Femur (tissue), 1 donor: ENCODE data around the gene SYNGR1.
"Not testable (repeated sequence)": the region's sequence is repeated elsewhere in the genome, so short reads cannot be mapped to it uniquely, and the experiment has no call there.

ENCODE experiments used
- DNase-seq: peaks from one replicate; pipeline ENCODE4 v3.0.0-alpha.2; 2017

The SYNGR1 gene

DNA sequence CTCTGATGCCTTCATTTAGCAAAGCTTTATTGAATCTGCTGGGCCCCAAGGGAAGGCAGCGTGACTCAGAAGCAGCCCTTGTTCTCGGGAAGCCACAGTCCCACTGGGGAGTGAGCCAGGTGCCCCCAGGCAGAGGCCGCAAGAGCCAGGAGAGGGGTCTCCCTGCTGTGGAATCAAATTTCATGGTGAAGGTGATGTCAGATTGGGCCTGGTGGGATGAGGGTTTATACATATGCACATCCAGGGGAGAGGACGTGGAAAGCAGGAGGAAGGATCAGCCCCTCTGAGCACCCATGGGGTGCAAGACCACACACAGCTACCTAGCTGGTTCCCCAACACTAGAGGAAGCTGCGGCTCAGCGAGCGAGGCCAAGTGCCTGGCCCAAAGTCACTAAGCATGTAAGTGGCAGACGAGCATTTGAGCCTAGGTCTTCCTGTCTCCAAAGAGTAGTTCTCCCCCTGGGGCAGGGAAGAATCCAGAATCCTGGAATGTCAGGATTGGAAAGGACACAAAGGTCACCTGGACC lies 2.0 kb downstream of the SYNGR1 start:
- DNase-seq, result peak; percentile 25

DNA sequence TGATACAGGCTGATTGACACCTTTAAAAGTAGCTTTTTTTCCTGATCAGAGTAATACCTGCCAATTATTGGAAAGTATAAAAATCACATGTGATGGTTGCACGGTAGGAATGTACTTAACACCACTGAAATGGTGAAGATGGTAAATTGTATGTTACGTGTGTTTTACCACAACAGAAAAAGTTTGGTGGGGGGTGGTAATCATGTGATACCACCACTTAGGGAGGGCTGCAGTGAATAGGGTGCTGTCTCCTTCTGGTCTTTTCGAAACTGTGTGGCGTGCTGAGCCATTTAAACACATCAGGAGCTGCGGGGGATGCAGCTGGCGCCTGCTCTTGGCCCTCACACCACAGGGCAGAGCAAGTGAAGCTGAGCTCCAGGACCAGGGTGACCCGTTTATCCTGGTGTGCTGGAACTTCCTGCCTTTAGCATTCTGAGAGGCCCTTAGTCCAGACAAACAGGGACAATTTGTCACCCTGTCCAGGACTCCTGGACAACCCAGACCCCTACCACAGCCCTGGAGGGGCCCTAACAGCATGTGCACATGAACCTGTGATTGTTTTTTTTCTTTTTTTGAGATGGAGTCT lies 2.6 kb downstream of the SYNGR1 start:
- DNase-seq, result no peak

DNA sequence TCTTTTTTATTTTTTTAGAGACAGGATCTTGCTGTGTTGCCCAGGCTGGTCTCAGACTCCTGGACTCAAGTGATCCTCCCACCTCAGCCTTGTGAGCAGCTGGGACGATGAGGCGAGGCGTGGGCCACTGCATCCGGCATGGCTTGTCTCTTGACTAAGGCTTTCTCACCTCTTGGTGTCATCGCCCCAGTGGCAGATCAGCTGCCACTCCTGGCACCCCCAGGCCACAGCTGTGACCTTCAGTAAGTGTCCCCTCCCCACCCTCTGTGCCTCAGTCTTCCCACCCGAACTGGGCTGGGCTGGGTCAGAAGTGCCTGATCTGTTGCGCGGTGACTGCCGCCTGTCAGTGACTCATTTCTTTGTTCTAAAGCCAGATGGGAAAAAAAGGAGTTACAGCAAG lies 3.6 kb downstream of the SYNGR1 start:
- DNase-seq, result no peak

DNA sequence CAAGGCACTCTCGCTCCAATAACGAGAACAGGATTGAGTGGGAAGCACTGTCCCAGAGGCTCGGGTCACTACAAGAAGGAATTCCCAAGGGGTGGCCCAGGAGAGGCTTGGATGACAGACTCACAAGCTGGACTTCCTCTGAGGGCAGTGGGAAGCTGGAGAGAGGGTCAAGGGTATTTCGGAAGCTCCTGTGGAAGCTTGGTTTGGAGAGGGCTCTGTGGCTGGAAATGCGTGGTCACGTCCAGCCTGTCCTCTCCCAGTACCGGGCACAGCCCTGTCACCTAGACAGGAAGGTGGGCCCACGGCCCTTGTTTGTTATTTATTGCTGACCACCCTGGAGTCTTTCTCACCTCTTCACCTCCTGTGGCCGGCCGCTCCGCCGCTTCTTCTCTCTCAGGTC lies 5.3 kb downstream of the SYNGR1 start:
- DNase-seq, result no peak

DNA sequence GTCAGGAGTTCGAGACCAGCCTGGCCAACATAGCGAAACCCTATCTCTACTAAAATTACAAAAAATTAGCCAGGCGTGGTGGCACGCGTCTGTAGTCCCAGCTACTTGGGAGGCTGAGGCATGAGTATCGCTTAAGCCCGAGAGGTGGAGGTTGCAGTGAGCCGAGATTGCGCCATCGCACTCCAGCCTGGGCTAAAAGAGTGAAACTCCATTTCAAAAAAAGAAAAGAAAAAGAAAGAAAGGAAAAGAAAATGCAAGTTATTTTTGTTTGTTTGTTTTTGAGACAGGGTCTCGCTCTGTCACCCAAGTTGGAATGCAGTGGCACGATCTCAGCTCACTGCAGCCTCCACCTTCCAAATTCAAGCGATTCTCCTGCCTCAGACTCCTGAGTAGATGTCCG lies 6.0 kb downstream of the SYNGR1 start:
- DNase-seq, result not testable (repeated sequence)

DNA sequence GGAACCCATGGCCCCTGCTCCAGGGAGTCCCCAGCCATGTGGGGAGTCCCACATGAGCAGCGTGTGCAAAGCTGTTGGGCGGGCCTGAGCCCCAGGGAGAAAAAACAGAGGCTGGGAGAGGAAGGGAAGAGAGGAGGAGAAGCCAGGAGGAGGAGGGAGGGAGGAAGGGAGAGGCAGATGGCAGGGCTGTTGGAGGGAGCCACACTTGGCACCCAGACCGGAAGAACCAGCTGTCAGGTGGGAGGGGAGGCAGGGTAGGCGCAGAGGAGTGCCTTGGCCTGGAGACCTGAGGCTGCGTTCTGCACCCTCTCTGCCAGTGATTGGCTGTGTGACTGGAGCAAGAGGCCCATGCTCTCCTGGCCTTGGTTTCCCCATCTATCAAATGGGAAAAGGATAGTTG lies 6.7 kb downstream of the SYNGR1 start:
- DNase-seq, result no peak

DNA sequence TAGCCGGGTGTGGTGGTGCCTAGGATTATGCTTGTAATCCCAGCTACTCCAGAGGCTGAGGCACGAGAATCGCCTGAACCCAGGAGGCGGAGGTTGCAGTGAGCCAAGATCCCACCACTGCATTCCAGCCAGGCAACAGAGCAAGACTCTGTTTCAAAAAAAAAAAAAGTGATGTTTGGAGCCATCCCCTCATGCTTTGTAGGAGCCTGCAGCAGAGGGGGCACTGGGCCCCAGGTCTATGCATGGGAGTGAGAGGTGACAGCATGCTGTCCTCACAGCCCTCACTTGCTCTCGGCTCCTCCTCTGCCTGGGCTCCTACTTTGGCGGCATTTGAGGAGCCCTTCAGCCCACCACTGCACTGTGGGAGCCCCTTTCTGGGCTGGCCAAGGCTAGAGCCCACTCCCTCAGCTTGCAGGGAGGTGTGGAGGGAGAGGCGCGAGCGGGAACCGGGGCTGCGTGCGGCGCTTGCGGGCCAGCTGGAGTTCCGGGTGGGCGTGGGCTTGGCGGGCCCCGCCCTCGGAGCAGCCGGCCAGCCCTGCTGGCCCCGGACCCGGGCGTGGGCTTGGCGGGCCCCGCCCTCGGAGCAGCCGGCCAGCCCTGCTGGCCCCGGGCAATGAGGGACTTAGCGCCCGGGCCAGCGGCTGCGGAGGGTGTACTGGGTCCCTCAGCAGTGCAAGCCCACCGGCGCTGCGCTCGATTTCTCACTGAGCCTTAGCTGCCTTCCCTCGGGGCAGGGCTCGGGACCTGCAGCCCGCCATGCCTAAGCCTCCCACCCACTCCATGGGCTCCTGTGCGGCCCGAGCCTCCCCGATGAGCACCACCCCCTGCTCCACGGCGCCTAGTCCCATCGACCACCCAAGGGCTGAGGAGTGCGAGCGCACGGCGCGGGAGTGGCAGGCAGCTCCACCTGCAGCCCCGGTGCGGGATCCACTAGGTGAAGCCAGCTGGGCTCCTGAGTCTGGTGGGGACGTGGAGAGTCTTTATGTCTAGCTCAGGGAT lies 7.6 kb downstream of the SYNGR1 start:
- DNase-seq, result not testable (repeated sequence)

DNA sequence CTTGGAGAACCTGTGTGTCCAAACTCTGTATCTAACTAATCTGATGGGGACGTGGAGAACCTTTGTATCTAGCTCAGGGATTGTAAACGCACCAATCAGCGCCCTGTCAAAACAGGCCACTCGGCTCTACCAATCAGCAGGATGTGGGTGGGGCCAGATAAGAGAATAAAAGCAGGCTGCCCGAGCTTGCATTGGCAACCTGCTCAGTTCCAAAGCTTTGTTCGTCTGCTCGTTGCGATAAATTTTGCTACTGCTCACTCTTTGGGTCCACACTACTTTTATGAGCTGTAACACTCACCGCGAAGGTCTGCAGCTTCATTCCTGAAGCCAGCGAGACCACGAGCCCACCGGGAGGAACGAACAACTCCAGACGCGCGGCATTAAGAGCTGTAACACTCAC lies 8.4 kb downstream of the SYNGR1 start:
- DNase-seq, result not testable (repeated sequence)

DNA sequence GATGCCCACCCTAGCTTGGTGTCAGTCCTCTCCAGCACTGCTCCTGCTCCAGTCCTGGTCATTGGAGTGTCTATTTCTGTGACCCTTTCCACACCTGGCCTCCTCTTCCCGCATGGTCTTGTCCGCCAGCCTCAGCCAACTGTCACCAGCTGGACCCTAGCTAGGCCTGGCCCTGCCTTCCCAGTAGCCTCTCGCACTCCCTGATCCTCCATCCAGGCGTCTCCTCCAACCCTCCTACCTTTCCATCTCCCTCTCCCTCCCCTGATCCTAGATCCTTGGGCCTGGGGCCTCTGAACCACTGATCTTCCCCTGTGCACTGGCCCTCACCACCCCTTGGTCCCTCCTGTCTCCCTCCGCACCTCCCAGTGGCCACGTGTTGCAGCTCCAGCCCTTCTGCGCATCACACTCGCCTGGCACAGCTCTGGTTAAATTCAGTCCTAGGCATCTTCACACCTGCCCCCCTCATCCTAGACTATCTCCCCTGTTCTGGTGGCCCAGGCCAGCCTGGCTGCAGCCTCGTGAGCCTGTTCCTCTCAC lies 9.9 kb downstream of the SYNGR1 start:
- DNase-seq, result no peak

DNA sequence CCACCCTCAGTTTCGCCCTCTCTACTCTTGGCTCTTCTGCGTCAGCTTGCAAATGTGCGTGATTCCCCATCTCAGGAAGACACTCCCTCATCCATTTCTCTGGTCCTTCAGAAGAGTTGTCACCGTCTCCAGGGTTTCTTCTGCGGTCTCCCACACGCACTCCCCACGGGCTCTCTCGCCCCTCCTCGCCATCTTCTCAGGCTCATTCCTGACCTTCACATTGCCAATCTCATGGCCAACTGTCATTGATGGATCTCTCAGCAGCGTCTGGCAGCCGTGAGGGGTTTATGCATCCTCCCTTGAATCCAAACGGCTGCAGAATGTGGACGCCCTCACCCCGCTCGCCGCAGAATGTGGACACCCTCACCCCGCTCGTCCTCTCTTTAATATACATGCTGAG lies 10.5 kb downstream of the SYNGR1 start:
- no peak for DNase-seq

DNA sequence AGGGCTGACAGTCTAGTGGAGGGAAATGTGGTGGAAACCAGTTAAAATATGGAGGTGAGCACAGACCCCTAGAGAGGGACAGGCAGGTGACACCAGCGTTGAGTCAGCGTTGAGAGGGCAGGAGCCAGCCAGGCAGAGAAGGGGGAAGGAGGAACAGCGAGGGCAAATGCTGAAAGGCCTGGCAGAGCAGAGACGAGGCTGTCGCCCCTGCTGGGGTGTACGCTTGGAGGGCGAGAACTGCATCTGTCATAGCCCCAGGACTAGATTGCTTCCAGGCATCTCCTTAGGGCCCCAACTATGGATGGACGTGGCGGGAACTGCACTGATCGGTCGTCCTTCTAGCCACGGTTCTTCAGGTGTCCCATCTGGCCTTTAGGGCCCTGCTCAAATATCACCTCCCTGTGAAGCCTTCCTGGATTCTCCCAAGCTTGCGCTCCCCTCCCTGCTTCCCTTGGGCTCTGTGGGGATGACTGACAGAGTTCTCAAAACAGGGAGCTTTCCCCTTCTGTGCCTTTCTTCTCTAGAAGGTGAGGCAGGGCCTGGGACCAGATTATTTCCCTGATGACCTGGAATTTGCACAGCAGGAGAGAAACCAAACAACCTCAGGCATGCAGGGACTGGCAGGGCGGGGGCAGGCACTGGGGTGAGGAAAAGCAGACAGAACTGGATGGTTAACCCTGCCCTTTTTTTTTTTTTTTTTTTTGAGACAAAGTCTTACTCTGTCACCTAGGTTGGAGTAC lies 11.1 kb downstream of the SYNGR1 start:
- no peak for DNase-seq

DNA sequence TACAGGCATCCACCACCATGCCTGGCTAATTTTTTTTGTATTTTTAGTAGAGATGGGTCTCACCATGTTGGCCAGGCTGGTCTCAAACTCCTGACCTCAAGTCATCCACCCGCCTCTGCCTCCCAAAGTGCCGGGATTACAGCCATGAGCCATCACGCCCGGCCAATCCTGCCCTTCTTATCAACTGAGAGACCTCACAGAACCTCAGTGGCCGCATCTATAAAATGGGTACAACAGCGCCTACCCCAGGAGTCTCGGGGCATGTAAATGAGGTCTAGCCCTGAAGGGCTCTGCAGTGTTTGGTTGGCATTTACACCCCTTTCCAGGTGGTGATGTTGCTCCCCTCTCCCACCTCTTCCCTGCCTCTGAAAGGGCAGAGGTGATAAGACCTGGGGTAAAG lies 11.7 kb downstream of the SYNGR1 start:
- no peak for DNase-seq

DNA sequence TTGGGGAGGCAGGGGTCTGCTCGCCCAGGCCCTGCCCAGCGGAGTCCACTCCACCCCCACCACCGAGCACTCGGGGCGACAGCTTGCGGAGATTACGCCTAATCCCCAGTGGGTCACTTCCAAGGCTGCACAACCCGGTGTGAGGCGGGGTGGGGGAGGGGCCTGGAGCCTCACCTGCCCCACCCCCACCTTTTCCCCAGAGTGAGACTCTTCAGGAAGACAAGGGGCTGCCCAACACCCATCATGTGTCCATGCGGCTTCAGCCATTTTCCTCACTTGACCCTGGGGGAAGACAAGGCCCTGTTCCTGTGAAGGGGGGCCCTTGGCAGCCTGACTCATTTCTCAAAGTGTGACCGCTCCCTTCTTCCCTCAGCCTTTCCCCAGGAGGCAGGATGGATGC lies 12.5 kb downstream of the SYNGR1 start:
- DNase-seq, result peak; percentile 14

DNA sequence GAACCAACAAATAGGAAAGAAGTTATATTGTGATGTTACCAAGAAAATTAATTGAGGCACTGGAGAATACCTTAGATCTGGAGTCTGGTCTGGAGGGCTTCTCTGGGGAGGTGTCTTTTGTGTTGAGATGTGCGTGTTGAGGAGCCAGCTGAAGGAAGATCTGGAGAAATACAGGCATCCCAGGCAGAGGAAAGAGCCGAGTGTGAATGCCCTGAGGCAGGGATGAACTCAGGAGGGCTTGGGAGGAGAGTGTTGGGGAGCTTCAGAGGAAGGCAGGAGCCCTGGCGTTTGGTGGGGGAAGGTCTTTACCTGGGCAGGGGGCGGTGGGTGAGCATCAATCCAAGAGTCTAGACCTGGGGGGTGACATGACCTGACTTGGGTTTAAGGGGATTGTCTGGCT lies 13.1 kb downstream of the SYNGR1 start:
- no peak for DNase-seq

DNA sequence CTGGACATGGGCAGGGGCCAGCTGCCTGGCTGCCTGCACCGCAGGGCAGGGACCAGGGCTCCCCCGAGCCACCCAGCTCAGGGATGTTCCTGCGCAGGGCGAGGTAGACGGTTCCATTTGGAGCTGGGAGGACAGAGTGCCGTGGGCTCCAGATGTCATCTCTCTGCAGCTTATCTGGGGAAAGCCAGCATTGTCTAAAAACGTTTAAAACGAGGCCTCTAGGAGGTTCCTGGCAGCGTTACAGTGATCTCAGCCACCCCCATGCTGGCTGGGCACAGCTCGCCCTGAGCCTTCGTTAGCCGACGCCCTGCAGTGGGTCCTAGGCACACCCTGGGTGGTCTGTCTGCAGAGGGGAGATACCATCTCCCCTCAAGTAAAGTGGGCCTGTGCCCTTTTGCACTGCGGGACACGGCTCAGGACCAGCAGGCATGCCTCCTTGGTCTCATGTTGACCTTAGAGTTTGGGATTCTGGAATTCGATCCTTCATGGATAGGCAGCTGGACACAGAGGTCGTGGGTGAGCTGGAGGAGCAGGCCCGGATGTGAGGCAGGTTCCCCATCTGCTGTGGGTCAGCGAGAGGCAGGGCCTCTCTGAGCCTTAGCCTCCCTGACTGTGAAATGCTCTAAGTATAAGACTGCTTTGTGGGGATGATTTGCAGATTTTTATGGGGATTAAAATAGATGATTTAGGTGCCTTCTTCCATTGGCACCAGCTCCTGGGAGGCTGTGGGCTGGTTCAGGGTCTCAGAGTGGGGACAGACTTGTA lies 14.1 kb downstream of the SYNGR1 start:
- no peak for DNase-seq

DNA sequence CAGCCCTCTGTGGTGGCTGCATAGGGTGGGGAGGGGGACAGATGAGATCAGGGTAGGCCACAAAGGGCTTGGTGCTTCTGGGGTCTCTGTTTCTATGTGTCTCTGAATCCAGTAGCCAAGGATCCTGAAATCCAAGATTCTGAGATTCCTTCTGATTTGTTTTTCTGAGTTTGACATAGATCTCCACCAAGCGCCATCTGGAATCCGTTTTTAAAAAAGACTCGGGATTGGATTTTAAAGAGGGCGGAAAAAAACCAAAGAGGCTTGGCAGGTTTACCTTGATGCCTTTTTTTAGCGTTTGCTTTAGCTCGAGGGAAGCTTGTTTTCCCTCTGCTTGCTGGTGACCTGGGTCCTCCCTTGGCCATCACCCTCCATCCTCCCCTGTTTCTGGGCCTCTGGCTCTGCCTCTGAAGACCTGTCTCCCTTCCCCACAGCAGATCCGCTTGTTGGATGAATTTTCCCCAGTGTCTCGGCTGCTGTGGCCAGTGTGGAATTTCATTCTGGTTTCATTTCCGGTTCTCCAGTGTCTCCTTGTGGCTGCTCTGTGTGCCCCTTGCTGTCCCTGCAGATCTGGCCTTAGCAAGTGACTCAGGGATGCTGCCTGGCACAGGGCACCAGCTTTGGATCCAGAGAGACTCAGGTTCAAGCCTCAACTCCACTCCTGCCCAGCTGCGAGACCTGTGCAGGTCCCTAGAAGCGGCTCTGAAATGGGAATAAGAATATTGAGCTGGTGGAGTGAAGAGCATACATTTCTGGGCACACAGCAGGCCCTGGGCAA lies 15.1 kb downstream of the SYNGR1 start:
- DNase-seq, result no peak

DNA sequence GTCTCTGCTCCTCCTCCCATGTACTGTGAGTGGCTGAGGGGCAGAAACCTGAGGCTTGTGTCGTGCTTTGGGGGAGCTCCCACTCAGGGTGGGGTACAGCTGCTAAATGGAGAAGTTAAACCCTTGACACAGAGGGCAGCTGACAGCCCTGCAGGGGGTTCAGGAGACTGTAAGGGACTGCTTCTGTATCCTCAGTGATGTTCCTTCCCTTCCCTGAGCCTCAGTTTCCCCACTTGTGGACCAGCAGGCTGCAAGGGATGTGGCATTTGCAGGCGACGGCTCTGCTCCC lies 15.6 kb downstream of the SYNGR1 start:
- DNase-seq, result no peak

DNA sequence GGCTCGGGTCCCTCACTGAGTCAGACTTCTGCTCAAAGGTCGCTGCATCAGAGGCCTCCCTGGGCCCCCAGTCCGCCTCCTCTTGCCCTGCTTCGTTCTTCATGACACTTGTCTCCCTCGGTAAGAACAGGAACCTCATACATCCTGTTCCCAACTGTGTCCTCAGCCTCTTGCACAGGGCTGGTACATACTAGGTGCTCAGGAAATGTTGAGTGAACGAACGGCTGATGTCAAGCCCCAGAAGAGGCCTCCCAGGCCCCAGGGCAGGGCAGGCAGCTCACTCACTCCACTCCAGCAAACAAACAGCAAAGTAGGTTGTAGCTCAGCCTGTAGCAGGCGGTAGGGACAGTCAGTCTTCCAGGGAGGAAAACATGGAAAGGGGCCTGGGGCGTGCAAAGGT lies 17.2 kb downstream of the SYNGR1 start:
- DNase-seq, result no peak

DNA sequence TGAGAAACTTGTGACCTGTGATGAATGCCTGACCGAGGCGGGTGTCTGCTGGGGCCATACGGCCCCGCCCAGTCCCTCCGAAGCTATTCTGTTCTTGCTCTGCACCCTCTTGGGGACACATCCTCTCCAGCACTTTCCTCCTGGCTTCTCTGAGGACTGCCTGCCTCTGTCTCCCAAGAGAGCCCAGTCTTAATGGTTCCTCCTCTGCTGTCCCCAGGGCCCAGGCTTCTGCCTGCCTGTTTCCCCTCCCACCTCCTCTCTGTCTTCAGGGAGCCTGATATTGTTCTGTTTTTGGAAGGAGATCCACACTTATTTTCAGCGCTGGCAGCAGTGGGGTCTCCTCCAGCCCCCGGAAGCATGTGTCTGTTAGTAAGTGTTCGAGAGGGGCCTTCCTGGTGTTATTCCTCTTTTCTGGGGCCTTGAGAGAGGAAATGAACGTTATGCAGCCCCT lies 18.7 kb downstream of the SYNGR1 start:
- DNase-seq, result peak; percentile 40

DNA sequence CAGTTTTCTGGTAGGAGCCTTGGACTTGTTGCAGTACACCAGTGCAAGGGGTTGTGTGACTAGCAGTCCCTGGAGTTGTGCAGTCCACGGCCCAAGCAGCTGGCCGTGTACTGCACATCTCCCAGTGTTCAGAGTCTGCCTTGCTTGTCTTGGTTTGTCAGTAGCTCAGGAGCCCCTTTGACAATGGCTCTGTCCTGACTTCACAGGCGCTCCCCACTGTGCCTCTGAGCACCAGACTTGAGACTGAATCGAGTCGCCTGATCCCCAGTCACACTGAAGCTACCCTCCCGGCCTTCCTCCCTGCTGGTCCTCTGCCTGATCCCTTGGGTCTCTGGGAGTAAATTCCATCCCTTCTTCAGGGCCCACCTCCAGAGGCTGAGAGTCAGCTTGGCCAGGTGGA lies 19.4 kb downstream of the SYNGR1 start:
- no peak for DNase-seq

DNA sequence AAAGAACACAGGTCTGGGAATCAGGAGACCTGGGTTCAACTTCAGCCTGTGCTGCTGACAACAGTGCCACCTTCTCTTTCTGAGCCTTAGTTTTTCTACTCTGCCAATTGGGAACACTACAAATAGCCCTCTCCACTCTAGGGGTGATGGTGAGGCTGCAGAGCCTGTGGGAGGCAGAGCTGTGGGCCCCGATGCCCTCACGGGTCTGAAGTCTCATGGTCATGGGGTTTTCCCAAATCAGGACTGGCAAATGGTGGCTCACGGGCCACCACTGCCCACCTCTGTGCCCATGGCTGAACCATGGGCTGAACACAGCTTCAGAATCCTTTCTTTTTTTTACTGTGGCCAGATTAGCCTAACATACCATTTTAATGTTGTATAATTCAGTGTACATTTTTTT lies 19.8 kb downstream of the SYNGR1 start:
- no peak for DNase-seq

DNA sequence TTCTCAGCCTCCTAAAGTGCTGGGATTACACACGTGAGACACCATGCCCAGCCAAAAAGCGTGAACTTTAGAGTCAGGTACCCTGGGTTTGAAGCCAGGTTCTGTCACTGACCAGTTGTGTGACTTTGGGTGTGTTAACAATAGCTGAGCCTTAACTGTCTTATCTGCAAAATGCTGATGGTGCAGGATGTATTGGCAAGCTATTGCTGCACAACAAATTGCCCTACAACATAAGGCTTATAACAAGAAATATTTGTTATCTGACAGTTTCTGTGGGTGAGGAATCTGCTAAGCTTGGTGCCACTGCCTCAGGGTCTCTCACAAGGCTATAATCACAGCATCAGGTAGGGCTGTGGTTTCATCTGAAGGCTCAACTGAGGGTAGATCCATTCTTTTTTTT lies 21.9 kb downstream of the SYNGR1 start:
- no peak for DNase-seq
